ENCODE data around the gene CRYGN.

The CRYGN gene

GRCh38 chr7:151438864-151439601, 908 bp downstream of the CRYGN start:
- no peak for DNase-seq (ENCODE audit: low spot score)

GRCh38 chr7:151437866-151438516, 1.9 kb downstream of the CRYGN start:
- DNase-seq (ENCODE audit: low spot score) = no peak

DNA sequence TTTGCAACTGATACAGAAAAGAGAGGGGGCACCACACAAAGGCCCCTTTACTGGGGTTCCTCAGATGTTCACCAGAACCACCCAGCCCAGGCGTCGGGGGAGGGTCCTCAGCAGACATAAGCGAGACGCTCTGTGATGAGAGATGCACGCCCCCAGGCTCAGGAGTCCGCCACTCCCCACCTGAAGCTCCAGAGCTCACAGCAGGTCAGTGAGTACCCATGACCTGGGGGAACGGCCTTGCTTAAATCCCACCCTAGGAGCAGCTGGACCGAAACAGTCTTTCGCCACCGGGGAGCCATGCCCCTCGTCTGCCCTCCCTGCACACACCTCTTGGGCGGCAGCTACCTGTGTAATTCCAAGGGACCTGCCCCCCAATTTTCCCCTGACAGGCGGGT, 2.8 kb downstream of the CRYGN start:
- no peak for DNase-seq (ENCODE audit: low spot score)

- DNase-seq (ENCODE audit: low spot score) = no peak
These were observed 3.3 kb downstream of the CRYGN start for GRCh38 chr7:151436446-151437158.

GRCh38 chr7:151435971-151436370, 4.0 kb downstream of the CRYGN start:
- DNase-seq (ENCODE audit: low spot score) = no peak

GRCh38 chr7:151435103-151435916, 4.6 kb downstream of the CRYGN start:
- DNase-seq (ENCODE audit: low spot score) = no peak

- DNase-seq (ENCODE audit: low spot score) = no peak
These were observed 5.4 kb downstream of the CRYGN start for GRCh38 chr7:151434549-151434948.

DNA sequence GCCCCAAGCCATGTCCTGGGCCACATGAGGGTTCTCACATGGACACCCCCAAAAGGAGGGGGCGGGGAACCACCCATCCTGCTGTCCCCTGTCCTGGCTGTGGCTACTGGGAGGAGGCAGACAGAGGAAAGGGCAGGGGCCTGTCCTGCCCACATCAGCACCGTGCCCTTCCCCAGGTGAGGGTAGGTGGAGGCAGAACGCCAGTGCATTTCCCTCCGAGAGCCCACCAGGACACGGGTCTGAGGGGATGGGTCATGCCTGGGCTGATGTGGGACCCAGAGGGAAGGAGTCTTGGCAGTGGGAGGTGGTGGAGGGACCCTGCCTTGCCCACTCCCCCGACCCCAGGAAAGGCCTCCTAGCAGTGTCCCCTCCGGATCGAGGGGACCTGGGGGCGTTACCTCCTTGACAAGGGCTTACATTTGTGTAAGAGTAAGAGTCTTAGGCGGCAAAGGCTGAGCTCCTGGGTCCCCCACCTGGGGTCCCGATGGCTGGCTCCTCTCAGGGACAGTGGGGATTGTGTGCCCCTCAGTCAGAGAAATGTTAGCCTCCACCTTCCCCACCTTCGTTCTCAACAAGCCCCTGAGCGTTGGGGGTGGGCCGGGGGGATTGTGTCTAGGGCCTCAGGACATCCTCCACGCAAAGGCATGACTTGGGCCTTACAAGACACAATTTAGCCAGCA, 6.1 kb downstream of the CRYGN start:
- no peak for DNase-seq (ENCODE audit: low spot score)

- DNase-seq (ENCODE audit: low spot score) = no peak
These were observed 7.1 kb downstream of the CRYGN start for GRCh38 chr7:151432658-151433521.

GRCh38 chr7:151431768-151432311, 8.1 kb downstream of the CRYGN start:
- DNase-seq (ENCODE audit: low spot score) = no peak

DNA sequence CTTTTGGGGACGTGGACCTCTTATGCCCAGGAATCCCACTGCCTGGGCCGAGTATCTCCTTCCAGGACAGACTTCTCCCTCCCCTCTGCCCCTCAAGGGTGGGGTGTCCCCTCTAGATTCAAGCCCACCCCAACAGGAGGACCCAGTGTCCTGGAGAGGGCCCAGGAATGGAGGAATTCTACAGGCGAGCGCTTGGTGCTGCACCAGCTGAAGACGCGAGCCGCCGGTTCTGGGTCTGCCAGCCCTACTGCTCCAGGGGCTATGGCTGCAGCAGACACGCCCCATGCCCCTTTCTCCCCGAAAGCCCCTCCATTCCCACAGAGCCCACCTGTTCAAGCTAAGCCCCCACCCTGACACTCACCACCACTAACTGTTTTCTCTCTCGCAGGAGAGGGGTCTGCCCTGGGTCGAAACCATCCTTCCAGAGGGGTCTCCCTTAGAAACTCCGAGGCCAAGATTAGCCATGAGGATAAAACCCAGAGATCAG, 8.6 kb downstream of the CRYGN start:
- DNase-seq (ENCODE audit: low spot score) = no peak

DNA sequence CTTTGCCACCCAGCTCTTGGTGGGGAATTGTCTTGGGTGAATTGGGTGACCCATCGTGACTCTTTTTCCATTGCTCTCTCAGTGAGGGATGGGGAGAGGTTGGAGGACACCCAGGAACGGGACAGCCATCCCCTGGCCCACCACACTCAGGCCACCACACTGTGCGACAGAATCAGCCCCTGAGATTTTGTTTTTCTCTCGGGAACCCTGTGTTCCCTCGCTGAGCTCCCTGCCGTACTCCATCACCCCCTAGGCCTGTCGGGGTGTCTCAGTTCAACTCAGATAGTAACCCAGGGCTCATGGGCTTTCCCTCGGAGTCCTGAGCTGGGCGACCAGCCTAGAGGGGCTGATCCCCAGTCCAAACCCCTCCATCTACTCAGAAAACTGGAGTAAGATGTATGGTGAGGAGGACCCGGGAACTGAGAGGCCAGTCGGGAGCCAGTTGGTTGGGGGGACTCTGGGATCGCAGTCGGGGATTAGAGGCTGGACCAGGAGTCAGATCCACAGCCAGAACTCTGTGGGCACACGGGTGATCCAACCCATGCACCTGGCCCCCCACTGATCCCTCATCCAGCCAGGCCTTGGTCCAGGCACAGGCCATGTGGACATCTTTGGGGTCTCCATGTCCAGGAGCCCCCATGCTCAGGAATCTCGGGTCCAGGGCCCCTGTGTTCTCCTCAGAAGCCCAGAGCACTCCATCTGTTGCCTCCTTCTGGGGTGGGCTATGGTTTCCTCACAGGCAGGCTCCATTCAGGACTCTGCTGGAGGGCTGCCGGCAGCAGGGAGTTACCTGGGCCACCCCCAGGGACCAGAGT, 9.3 kb downstream of the CRYGN start:
- DNase-seq (ENCODE audit: low spot score) = no peak

- DNase-seq (ENCODE audit: low spot score) = no peak
These were observed 10.2 kb downstream of the CRYGN start for GRCh38 chr7:151429560-151430331.

DNA sequence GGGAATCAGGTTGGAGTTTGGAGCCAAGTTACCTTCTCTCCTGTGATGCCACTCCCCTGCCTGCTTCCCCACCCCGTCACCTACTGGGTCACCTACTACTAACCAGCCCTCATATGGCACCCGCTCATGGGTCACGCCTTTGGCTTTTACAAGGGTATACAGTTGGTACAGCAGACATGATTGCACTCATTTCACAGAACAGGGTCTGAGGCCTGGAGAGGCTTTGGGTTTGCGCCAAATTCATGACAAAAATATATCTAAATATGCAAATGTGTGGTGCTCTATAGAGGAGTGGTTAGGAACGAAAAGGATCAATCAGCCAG, 10.7 kb downstream of the CRYGN start:
- no peak for DNase-seq (ENCODE audit: low spot score)

GRCh38 chr7:151428378-151429236, 11.3 kb downstream of the CRYGN start:
- DNase-seq (ENCODE audit: low spot score) = no peak

DNA sequence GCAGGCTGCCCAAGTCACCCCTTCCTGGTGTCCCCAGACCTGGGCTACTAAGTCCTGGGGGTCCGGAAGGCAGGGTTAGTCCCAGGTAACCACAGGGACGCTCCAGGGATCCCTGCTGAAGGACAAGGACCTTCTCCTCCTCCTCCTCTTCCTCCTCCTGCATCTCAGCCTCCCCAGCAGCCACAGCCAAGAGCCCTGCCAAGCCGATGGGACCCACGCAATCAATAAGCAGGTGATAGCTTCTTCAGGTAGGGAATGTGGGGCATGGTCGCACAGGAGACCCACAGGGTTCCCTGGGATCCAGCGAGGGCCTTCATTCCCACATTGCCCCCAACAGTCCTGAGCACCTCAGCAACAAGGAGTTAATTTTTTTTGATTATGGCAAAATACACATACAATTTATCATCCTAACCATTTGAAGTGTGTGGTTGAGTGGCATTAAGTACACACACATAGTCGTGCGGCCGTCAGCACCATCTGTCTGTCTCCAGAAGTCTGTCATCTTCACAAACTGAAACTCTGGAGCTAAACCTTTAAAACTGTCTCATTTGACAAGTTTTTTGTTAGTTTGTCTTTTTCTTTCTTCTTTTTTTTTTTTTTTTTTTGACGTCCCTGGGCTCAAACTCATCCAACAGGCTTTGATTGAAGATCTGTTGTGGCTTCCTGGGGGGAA, 12.1 kb downstream of the CRYGN start:
- no peak for DNase-seq (ENCODE audit: low spot score)
